CD14-positive monocyte (primary cell): ENCODE results near the gene DAPK2. TPM values are rescaled to one million over a fixed set of nuclear protein-coding genes. Genes with fewer than 3 reads are reported as not detected.
A peak's percentile ranks its signal among the peaks of the same experiment; 100 is the strongest.

ENCODE experiments used
- DNase-seq, 3 donors: peaks; one replicate each; pipeline ENCODE4 v3.0.0-alpha.2; 2011 to 2022
- H2AFZ ChIP-seq: 2 replicates; pipeline ENCODE4 v1.6.0; 2012; ENCODE audit warnings: mild to moderate bottlenecking, low read depth, low read length, inconsistent platforms; ENCODE audit not compliant: insufficient read depth, poor library complexity, severe bottlenecking
- H3K27ac ChIP-seq, 2 donors: 1 replicate in 1 of 2; 2 replicates in 1 of 2; pipeline ENCODE4 v1.5.1; 2012 to 2013; ENCODE audit warnings: low read length in 2 of 2, control low read depth in 1 of 2, inconsistent platforms in 1 of 2, low read depth in 1 of 2, mild to moderate bottlenecking in 1 of 2
- H3K27me3 ChIP-seq, 2 donors: one replicate each; pipeline versions ENCODE4 v1.6.0 to v1.6.1; 2011 to 2013; ENCODE audit warnings: low read length in 2 of 2; ENCODE audit not compliant: control insufficient read depth in 2 of 2, insufficient read depth in 2 of 2
- H3K36me3 ChIP-seq, 2 donors: replicated peaks in 1 of 2; 1 replicate in 1 of 2; 2 replicates in 1 of 2; pipeline versions ENCODE4 v1.5.1 to v1.6.1; 2012 to 2013; ENCODE audit warnings: low read length in 2 of 2, control low read depth in 1 of 2, inconsistent platforms in 1 of 2, mild to moderate bottlenecking in 1 of 2; ENCODE audit not compliant: insufficient read depth in 2 of 2, control insufficient read depth in 1 of 2
- H3K4me1 ChIP-seq, 2 donors: 1 replicate in 1 of 2; 2 replicates in 1 of 2; pipeline versions ENCODE4 v1.5.1 to v1.6.1; 2012 to 2013; ENCODE audit warnings: low read length in 2 of 2, control low read depth in 1 of 2, inconsistent platforms in 1 of 2, mild to moderate bottlenecking in 1 of 2, moderate library complexity in 1 of 2; ENCODE audit not compliant: insufficient read depth in 2 of 2, control insufficient read depth in 1 of 2
- H3K4me2 ChIP-seq: replicated peaks from 2 replicates; pipeline ENCODE3; 2012; ENCODE audit warnings: low read length, moderate library complexity, mild to moderate bottlenecking; ENCODE audit not compliant: poor library complexity, severe bottlenecking; ENCODE audit errors: extremely low read depth
- H3K4me3 ChIP-seq, 3 experiments: fragments of 200-600 bp in 1 of 3; sonication (generic) in 1 of 3; replicated peaks in 1 of 3; 1 replicate in 2 of 3; 2 replicates in 1 of 3; pipeline ENCODE4 v1.5.1; 2011 to 2013; ENCODE audit warnings: low read length in 3 of 3, mild to moderate bottlenecking in 3 of 3, control low read depth in 2 of 3, low read depth in 2 of 3, inconsistent platforms in 1 of 3, moderate library complexity in 1 of 3
- H3K79me2 ChIP-seq: 2 replicates; pipeline ENCODE4 v1.6.0; 2012; ENCODE audit warnings: mild to moderate bottlenecking, control low read depth, inconsistent platforms, low read length, moderate library complexity; ENCODE audit not compliant: insufficient read depth
- H3K9ac ChIP-seq: 2 replicates; pipeline ENCODE4 v1.6.0; 2017; ENCODE audit warnings: low read length, mild to moderate bottlenecking; ENCODE audit not compliant: insufficient read depth, poor library complexity, severe bottlenecking
- H3K9me3 ChIP-seq, 2 donors: replicated peaks in 1 of 2; 1 replicate in 1 of 2; 2 replicates in 1 of 2; pipeline versions ENCODE4 v1.5.1 to v1.6.1; 2012 to 2013; ENCODE audit warnings: low read length in 2 of 2, control low read depth in 1 of 2; ENCODE audit not compliant: control insufficient read depth in 1 of 2, insufficient read depth in 1 of 2
- H4K20me1 ChIP-seq: 2 replicates; pipeline ENCODE4 v1.6.0; 2012; ENCODE audit warnings: mild to moderate bottlenecking, low read length, control low read depth, moderate library complexity; ENCODE audit not compliant: insufficient read depth
- H3K27ac Mint-ChIP-seq, 7 donors: one replicate each; pipeline ENCODE4 v1.8.0; 2020; ENCODE audit warnings: mild to moderate bottlenecking in 7 of 7, mixed read lengths in 7 of 7, moderate library complexity in 6 of 7, inconsistent platforms in 2 of 7
- H3K27me3 Mint-ChIP-seq, 3 donors: one replicate each; pipeline ENCODE4 v1.8.0; 2021 to 2022; ENCODE audit warnings: low read depth in 3 of 3, mild to moderate bottlenecking in 3 of 3, mixed read lengths in 3 of 3, moderate library complexity in 3 of 3, inconsistent platforms in 1 of 3
- H3K36me3 Mint-ChIP-seq, 2 donors: one replicate each; pipeline ENCODE4 v1.8.0; 2020; ENCODE audit warnings: mixed read lengths in 2 of 2, inconsistent platforms in 1 of 2, mild to moderate bottlenecking in 1 of 2
- H3K4me1 Mint-ChIP-seq: one replicate; pipeline ENCODE4 v1.8.0; 2020; ENCODE audit warnings: mild to moderate bottlenecking, mixed read lengths
- H3K4me3 Mint-ChIP-seq, 2 donors: one replicate each; pipeline ENCODE4 v1.8.0; 2020; ENCODE audit warnings: mild to moderate bottlenecking in 2 of 2, mixed read lengths in 2 of 2, moderate library complexity in 1 of 2
- H3K9me3 Mint-ChIP-seq, 7 donors: one replicate each; pipeline ENCODE4 v1.8.0; 2020 to 2022; ENCODE audit warnings: mixed read lengths in 7 of 7, mild to moderate bottlenecking in 6 of 7, moderate library complexity in 6 of 7, inconsistent platforms in 2 of 7
- WGBS: methylation state at CpG from one replicate; pipeline ENCODE4 v1.1.5; 2013; ENCODE audit warnings: missing lambda C conversion rate; ENCODE audit not compliant: insufficient coverage; 5-methylcytosine and 5-hydroxymethylcytosine counted together
- intact Hi-C, 2 donors: fragments of 100-400 bp; cut with micrococcal nuclease; formaldehyde crosslinking; loops; one replicate each; pipeline versions ENCODE4 v1.15.0 to v1.15.1; 2023
- polyA plus RNA-seq, 3 donors: library from polyadenylated mRNA; depleted of rRNA in 1 of 3; unstranded in 2 of 3; stranded (reverse) in 1 of 3; fragments of 300-500 nt in 2 of 3; fragments of >200 nt in 1 of 3; fragmentation: Illumina TruSeq in 2 of 3; gene quantifications; 1 replicate in 2 of 3; 2 replicates in 1 of 3; pipeline ENCODE4 v1.2.3, GENCODE V29; 2012 to 2021
- TF ChIP-seq, protein P1 (sequence below): fragments of 200-600 bp; IDR thresholded peaks from one replicate; pipeline ENCODE4 v1.8.0; 2022; ENCODE audit warnings: antibody characterized with exemption, mild to moderate bottlenecking

Gene DAPK2
- polyA plus RNA-seq, 3 donors: 0.59 to 4.1 (median 2.1) TPM

DNA sequence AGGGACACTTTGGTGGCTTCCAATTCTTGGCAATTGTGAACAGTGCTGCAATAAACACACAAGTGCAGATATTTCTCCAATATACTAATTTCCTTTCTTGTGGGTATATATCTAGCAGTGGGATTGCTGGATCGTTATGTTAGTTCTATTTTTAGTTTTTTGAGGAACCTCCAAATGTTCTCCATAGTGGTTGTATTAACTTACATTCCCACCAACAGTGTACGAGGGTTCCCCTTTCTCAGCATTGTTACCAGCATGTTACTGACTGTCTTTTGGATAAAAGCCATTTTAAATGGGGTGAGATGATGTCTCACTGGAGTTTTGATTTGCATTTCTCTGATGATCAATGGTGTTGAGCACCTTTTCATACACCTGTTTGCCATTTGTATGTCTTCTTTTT, 92.8 kb downstream of the DAPK2 start:
- no peaks in the 10 kb centered on the region for H3K27me3 ChIP-seq
- H3K4me3 ChIP-seq: no peak overlapping the region
- H2AFZ ChIP-seq: no peak overlapping the region
- no peaks in the 10 kb centered on the region for H3K79me2 ChIP-seq
- TF ChIP-seq, protein P1, sequence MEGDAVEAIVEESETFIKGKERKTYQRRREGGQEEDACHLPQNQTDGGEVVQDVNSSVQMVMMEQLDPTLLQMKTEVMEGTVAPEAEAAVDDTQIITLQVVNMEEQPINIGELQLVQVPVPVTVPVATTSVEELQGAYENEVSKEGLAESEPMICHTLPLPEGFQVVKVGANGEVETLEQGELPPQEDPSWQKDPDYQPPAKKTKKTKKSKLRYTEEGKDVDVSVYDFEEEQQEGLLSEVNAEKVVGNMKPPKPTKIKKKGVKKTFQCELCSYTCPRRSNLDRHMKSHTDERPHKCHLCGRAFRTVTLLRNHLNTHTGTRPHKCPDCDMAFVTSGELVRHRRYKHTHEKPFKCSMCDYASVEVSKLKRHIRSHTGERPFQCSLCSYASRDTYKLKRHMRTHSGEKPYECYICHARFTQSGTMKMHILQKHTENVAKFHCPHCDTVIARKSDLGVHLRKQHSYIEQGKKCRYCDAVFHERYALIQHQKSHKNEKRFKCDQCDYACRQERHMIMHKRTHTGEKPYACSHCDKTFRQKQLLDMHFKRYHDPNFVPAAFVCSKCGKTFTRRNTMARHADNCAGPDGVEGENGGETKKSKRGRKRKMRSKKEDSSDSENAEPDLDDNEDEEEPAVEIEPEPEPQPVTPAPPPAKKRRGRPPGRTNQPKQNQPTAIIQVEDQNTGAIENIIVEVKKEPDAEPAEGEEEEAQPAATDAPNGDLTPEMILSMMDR: no peak
- H3K9ac ChIP-seq: no peak overlapping the region
- Mint-ChIP-seq H3K4me1 (peaks cover 28% of the 10 kb centered on the region), H3K36me3 (no peaks in the 10 kb centered on the region), H3K27ac (peak overlapping the region in 1 of 7 donors; percentile 33), H3K4me3 (no peak overlapping the region), H3K9me3 (peaks cover 0 to 6% (median 2%) of the 10 kb centered on the region in 7 donors), H3K27me3 (no peaks in the 10 kb centered on the region)
- DNase-seq: peak in 2 of 3 donors; percentile 15 to 21
- H3K4me1 ChIP-seq: peaks cover 17 to 23% of the 10 kb centered on the region in 2 donors
- H3K4me2 ChIP-seq: no peak overlapping the region
- intact Hi-C loops: no loop called here
- no CpG with 5 or more reads among the region's 2 CpGs for WGBS
- no peaks in the 10 kb centered on the region for H4K20me1 ChIP-seq
- no peaks in the 10 kb centered on the region for H3K36me3 ChIP-seq
- H3K27ac ChIP-seq: no peak overlapping the region
- H3K9me3 ChIP-seq: no peaks in the 10 kb centered on the region

DNA sequence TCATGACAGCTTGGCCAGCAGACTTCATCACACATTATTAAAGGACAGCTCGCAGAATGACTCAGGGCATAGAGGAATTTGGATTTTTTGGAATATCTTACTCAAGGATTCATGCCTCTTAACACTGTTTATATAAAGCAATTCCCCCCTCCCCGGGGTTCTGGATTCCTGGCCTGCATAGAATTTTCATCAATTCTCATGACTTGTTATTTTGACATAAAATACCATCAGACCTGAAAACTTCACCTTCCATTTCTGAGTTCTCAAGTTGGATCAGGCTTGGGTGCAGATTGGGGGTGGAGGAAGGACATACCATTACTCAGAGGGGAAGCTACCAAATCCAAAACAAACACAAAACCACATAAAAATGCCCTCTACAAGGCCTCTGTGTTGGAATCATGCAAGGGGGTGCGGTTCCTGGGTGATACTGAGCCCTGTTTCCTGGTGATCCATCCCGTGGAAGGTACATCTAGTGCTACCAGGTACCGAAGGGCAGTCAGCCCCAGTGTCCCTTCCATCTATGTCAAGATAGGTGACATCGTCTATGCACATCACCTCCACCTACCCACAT, 95.3 kb downstream of the DAPK2 start:
- TF ChIP-seq, protein P1: no peak
- no peaks in the 10 kb centered on the region for H3K9me3 Mint-ChIP-seq

More for the DNA sequence above, 95.3 kb downstream of the DAPK2 start:
- Mint-ChIP-seq H3K4me3 (no peak overlapping the region), H3K27ac (no peak overlapping the region), H3K27me3 (peaks cover 0 to 2% (median 0%) of the 10 kb centered on the region in 3 donors), H3K36me3 (no peaks in the 10 kb centered on the region), H3K4me1 (peaks cover 28% of the 10 kb centered on the region)
- H4K20me1 ChIP-seq: no peaks in the 10 kb centered on the region
- H3K36me3 ChIP-seq: no peaks in the 10 kb centered on the region
- H2AFZ ChIP-seq: no peak overlapping the region
- H3K4me3 ChIP-seq: no peak overlapping the region
- no peak overlapping the region for H3K27ac ChIP-seq
- H3K79me2 ChIP-seq: no peaks in the 10 kb centered on the region
- DNase-seq: no peak
- H3K9ac ChIP-seq: no peak overlapping the region
- H3K4me2 ChIP-seq: no peak overlapping the region
- H3K27me3 ChIP-seq: no peaks in the 10 kb centered on the region
- intact Hi-C loops: no loop called here
- H3K9me3 ChIP-seq: no peaks in the 10 kb centered on the region
- WGBS: 100% methylated on average over 1 of the region's 6 CpGs
- peaks cover 17 to 23% of the 10 kb centered on the region in 2 donors for H3K4me1 ChIP-seq
